Osteoblast (primary cell): ENCODE data around the gene CTLA4. TPM values are rescaled to one million over a fixed set of nuclear protein-coding genes. Genes with fewer than 3 reads are reported as not detected.

Source experiments
- DNase-seq: peaks from one replicate; pipeline ENCODE4 v3.0.0; 2011; ENCODE audit warnings: low spot score, mixed read lengths; ENCODE audit not compliant: insufficient read length; ENCODE audit errors: missing footprints
- H2AFZ ChIP-seq: 2 replicates; pipeline ENCODE4 v1.6.0; 2011; ENCODE audit warnings: mild to moderate bottlenecking, low read length
- H3K27ac ChIP-seq: 2 replicates; pipeline ENCODE4 v1.5.1; 2011; ENCODE audit warnings: mild to moderate bottlenecking, low read depth, low read length, moderate library complexity
- H3K27me3 ChIP-seq: 2 replicates; pipeline ENCODE4 v1.6.0; 2012; ENCODE audit warnings: mild to moderate bottlenecking, control low read depth, inconsistent platforms, low read length, moderate library complexity; ENCODE audit not compliant: insufficient read depth
- H3K36me3 ChIP-seq: 2 replicates; pipeline ENCODE4 v1.5.1; 2011; ENCODE audit warnings: mild to moderate bottlenecking, low read length, control low read depth, moderate library complexity; ENCODE audit not compliant: insufficient read depth
- H3K4me1 ChIP-seq: 2 replicates; pipeline ENCODE4 v1.5.1; 2011; ENCODE audit warnings: mild to moderate bottlenecking, low read length, control low read depth, moderate library complexity; ENCODE audit not compliant: insufficient read depth
- H3K4me2 ChIP-seq: 2 replicates; pipeline ENCODE4 v1.6.0; 2011; ENCODE audit warnings: mild to moderate bottlenecking, low read length; ENCODE audit not compliant: insufficient read depth
- H3K4me3 ChIP-seq: fragments of 200-600 bp; sonication (generic); 3 replicates; pipeline ENCODE4 v1.5.1; 2012; ENCODE audit warnings: mild to moderate bottlenecking, low read length, inconsistent platforms; ENCODE audit not compliant: insufficient read depth
- H3K79me2 ChIP-seq: 2 replicates; pipeline ENCODE4 v1.6.0; 2012; ENCODE audit warnings: mild to moderate bottlenecking, low read length, control low read depth, inconsistent platforms; ENCODE audit not compliant: insufficient read depth
- H3K9me3 ChIP-seq: 2 replicates; pipeline ENCODE4 v1.5.1; 2011; ENCODE audit warnings: low read depth, low read length, control low read depth
- H4K20me1 ChIP-seq: 2 replicates; pipeline ENCODE4 v1.6.0; 2012; ENCODE audit warnings: mild to moderate bottlenecking, low read length, control low read depth; ENCODE audit not compliant: insufficient read depth
- CTCF ChIP-seq: IDR thresholded peaks from 2 replicates; pipeline ENCODE4 v1.5.1; 2011; ENCODE audit warnings: mild to moderate bottlenecking, low read depth, low read length, moderate library complexity; ENCODE audit errors: extremely low read depth
- total RNA-seq: library from RNA; depleted of rRNA; stranded (reverse); fragments of >200 nt; gene quantifications from 2 replicates; pipeline ENCODE4 v1.2.3, GENCODE V29; 2012

CTLA4 gene
- total RNA-seq, 1 donor, result not detected

DNA sequence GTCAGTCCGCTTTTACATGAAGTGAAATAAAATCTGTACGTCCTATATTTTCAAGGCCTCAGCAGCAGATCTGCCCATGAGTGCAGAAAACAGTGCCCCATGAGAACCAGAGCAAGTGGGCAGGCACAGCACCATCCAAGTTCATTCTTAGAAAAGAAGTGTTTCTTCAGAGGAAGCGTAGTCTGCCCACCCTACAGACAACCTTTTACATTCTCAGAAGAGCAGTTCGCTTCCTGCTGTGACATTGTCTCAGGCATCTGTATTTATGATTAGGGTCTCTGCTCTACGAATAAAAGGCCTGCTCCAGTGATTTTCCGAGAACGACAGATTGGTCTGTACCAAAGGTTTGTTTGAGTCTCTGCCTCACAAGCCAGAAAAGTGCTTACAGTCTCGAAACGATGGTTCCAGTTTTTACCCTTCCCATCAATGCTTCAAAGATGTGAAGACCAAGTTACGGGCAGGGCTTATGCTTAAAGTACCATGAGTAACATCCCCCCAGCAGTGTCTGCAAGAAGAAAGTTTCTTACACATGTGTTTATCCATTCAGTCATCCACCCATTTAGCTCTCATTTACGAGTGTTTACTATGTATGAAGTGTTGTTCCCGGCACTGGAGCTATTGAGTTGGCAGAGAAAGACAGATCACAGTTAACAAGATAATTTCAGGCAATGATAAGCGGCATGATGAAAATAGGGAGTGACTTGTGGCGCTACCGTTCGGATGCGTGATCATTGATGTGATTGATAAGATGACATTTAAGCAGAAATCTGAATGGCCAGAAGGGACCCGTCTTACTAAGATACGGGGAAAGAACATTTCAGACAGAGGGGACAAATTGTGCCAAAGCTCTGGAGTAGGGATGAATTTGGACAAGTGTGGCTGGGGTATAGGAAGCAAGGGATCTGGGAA, 31.4 kb upstream of the CTLA4 start:
- H3K4me1 ChIP-seq, result no peaks in the 10 kb centered on the region
- TF ChIP-seq CTCF, result no peak
- no peaks in the 10 kb centered on the region for H4K20me1 ChIP-seq
- no peak overlapping the region for H2AFZ ChIP-seq
- H3K4me2 ChIP-seq, result no peak overlapping the region
- no peaks in the 10 kb centered on the region for H3K36me3 ChIP-seq
- no peak overlapping the region for H3K4me3 ChIP-seq
- peaks cover 4% of the 10 kb centered on the region for H3K27me3 ChIP-seq
- H3K9me3 ChIP-seq, result no peaks in the 10 kb centered on the region
- H3K79me2 ChIP-seq, result no peaks in the 10 kb centered on the region
- no peak for DNase-seq
- H3K27ac ChIP-seq, result no peak overlapping the region

- no peaks in the 10 kb centered on the region for H4K20me1 ChIP-seq
- H2AFZ ChIP-seq, result no peak overlapping the region
- H3K27me3 ChIP-seq, result no peaks in the 10 kb centered on the region
- H3K4me3 ChIP-seq, result no peak overlapping the region
- no peaks in the 10 kb centered on the region for H3K36me3 ChIP-seq
- DNase-seq, result no peak
- no peaks in the 10 kb centered on the region for H3K79me2 ChIP-seq
- no peaks in the 10 kb centered on the region for H3K9me3 ChIP-seq
- no peak overlapping the region for H3K27ac ChIP-seq
- TF ChIP-seq CTCF, result no peak
- H3K4me1 ChIP-seq, result peaks cover 4% of the 10 kb centered on the region
- H3K4me2 ChIP-seq, result no peak overlapping the region
Measured at GRCh38 chr2:203840655-203841205, 26.8 kb upstream of the CTLA4 start.

GRCh38 chr2:203841654-203842053, 25.9 kb upstream of the CTLA4 start:
- no peak for DNase-seq
- H3K79me2 ChIP-seq, result no peaks in the 10 kb centered on the region
- no peak for TF ChIP-seq CTCF
- H3K36me3 ChIP-seq, result no peaks in the 10 kb centered on the region
- no peak overlapping the region for H3K4me3 ChIP-seq
- H3K27ac ChIP-seq, result no peak overlapping the region
- no peaks in the 10 kb centered on the region for H3K27me3 ChIP-seq
- H2AFZ ChIP-seq, result no peak overlapping the region
- H3K4me2 ChIP-seq, result no peak overlapping the region
- peaks cover 4% of the 10 kb centered on the region for H3K4me1 ChIP-seq
- H4K20me1 ChIP-seq, result no peaks in the 10 kb centered on the region
- H3K9me3 ChIP-seq, result no peaks in the 10 kb centered on the region

- Histone ChIP-seq H2AFZ (no peak overlapping the region), H3K36me3 (no peaks in the 10 kb centered on the region), H3K4me3 (no peak overlapping the region), H3K79me2 (no peaks in the 10 kb centered on the region), H3K4me1 (peaks cover 4% of the 10 kb centered on the region), H3K4me2 (no peak overlapping the region), H3K27me3 (no peaks in the 10 kb centered on the region), H4K20me1 (no peaks in the 10 kb centered on the region), H3K27ac (no peak overlapping the region), H3K9me3 (no peaks in the 10 kb centered on the region)
- TF ChIP-seq CTCF, result no peak
- DNase-seq, result no peak
Measured at GRCh38 chr2:203842373-203842772, 25.2 kb upstream of the CTLA4 start.
